Measurements from ENCODE around the gene MYOC.
"Not testable (repeated sequence)": the region's sequence is repeated elsewhere in the genome, so short reads cannot be mapped to it uniquely, and the experiment has no call there.

The MYOC gene

GRCh38 chr1:171611306-171611705 is 41.2 kb downstream of the MYOC start:
- TF ChIP-seq CTCF (IDR thresholded peaks at IDR 0.05; ENCODE audit: borderline replicate concordance, control extremely low read depth, extremely low read depth, insufficient read depth, missing control alignments) = no peak
- no peak for DNase-seq (ENCODE audit: low spot score)
- in situ Hi-C loops (cut with MboI; ENCODE audit: low sequenced_read_pairs, unreplicated experiment) = no loop called here

- in situ Hi-C loops (cut with MboI; ENCODE audit: low sequenced_read_pairs, unreplicated experiment) = no loop called here
- DNase-seq (ENCODE audit: low spot score) = no peak
- no peak for TF ChIP-seq CTCF (IDR thresholded peaks at IDR 0.05; ENCODE audit: borderline replicate concordance, control extremely low read depth, extremely low read depth, insufficient read depth, missing control alignments)
Measured at GRCh38 chr1:171610385-171610784, 42.1 kb downstream of the MYOC start.

- no peak for DNase-seq (ENCODE audit: low spot score)
- in situ Hi-C loops (cut with MboI; ENCODE audit: low sequenced_read_pairs, unreplicated experiment) = no loop called here
- no peak for TF ChIP-seq CTCF (IDR thresholded peaks at IDR 0.05; ENCODE audit: borderline replicate concordance, control extremely low read depth, extremely low read depth, insufficient read depth, missing control alignments)
Measured at GRCh38 chr1:171606402-171606941, 46.0 kb downstream of the MYOC start.

- in situ Hi-C loops (cut with MboI; ENCODE audit: low sequenced_read_pairs, unreplicated experiment); DNase-seq (ENCODE audit: low spot score): not testable (repeated sequence)
Measured at GRCh38 chr1:171603042-171603441, 49.4 kb downstream of the MYOC start.

- no peak for TF ChIP-seq CTCF (IDR thresholded peaks at IDR 0.05; ENCODE audit: borderline replicate concordance, control extremely low read depth, extremely low read depth, insufficient read depth, missing control alignments)
- no peak for DNase-seq (ENCODE audit: low spot score)
- in situ Hi-C loops (cut with MboI; ENCODE audit: low sequenced_read_pairs, unreplicated experiment) = no loop called here
Measured at GRCh38 chr1:171600862-171601261, 51.6 kb downstream of the MYOC start.

GRCh38 chr1:171600310-171600709 is 52.2 kb downstream of the MYOC start:
- in situ Hi-C loops (cut with MboI; ENCODE audit: low sequenced_read_pairs, unreplicated experiment); DNase-seq (ENCODE audit: low spot score): not testable (repeated sequence)

GRCh38 chr1:171597203-171597602 is 55.3 kb downstream of the MYOC start:
- no peak for TF ChIP-seq CTCF (IDR thresholded peaks at IDR 0.05; ENCODE audit: borderline replicate concordance, control extremely low read depth, extremely low read depth, insufficient read depth, missing control alignments)
- in situ Hi-C loops (cut with MboI; ENCODE audit: low sequenced_read_pairs, unreplicated experiment) = no loop called here
- no peak for DNase-seq (ENCODE audit: low spot score)

- TF ChIP-seq CTCF (IDR thresholded peaks at IDR 0.05; ENCODE audit: borderline replicate concordance, control extremely low read depth, extremely low read depth, insufficient read depth, missing control alignments) = no peak
- DNase-seq (ENCODE audit: low spot score) = no peak
- in situ Hi-C loops (cut with MboI; ENCODE audit: low sequenced_read_pairs, unreplicated experiment) = no loop called here
Measured at GRCh38 chr1:171596705-171597104, 55.8 kb downstream of the MYOC start.
